HUES6 (cell line): ENCODE results near the gene EFNA5.
"Not testable (repeated sequence)": the region's sequence is repeated elsewhere in the genome, so short reads cannot be mapped to it uniquely, and the experiment has no call there.

ENCODE experiments used
- H3K27ac ChIP-seq: 2 replicates; pipeline ENCODE4 v1.7.0; 2013; ENCODE audit warnings: low read depth, mild to moderate bottlenecking, low read length, inconsistent platforms
- H3K27me3 ChIP-seq: 2 replicates; pipeline ENCODE4 v1.6.1; 2013; ENCODE audit warnings: low read length; ENCODE audit not compliant: control insufficient read depth, insufficient read depth
- H3K36me3 ChIP-seq: 2 replicates; pipeline ENCODE4 v1.6.1; 2013; ENCODE audit warnings: low read length; ENCODE audit not compliant: control insufficient read depth, insufficient read depth
- H3K4me1 ChIP-seq: 2 replicates; pipeline ENCODE4 v1.6.1; 2013; ENCODE audit warnings: low read length; ENCODE audit not compliant: control insufficient read depth, insufficient read depth
- H3K4me3 ChIP-seq: 2 replicates; pipeline ENCODE4 v1.5.1; 2013; ENCODE audit warnings: low read depth, low read length
- H3K9ac ChIP-seq: one replicate; pipeline ENCODE4 v1.6.1; 2013; ENCODE audit warnings: mild to moderate bottlenecking, low read length
- H3K9me3 ChIP-seq: 2 replicates; pipeline ENCODE4 v1.6.1; 2013; ENCODE audit warnings: low read depth, low read length; ENCODE audit not compliant: control insufficient read depth, insufficient read depth

Gene EFNA5

GRCh38 chr5:107365320-107366109 is 305.2 kb downstream of the EFNA5 start:
- H3K27ac ChIP-seq, result no peak overlapping the region
- H3K27me3 ChIP-seq, result no peaks in the 10 kb centered on the region
- no peak overlapping the region for H3K4me3 ChIP-seq
- no peak overlapping the region for H3K9ac ChIP-seq
- no peaks in the 10 kb centered on the region for H3K36me3 ChIP-seq
- peaks cover 26% of the 10 kb centered on the region for H3K4me1 ChIP-seq
- H3K9me3 ChIP-seq, result no peaks in the 10 kb centered on the region

DNA sequence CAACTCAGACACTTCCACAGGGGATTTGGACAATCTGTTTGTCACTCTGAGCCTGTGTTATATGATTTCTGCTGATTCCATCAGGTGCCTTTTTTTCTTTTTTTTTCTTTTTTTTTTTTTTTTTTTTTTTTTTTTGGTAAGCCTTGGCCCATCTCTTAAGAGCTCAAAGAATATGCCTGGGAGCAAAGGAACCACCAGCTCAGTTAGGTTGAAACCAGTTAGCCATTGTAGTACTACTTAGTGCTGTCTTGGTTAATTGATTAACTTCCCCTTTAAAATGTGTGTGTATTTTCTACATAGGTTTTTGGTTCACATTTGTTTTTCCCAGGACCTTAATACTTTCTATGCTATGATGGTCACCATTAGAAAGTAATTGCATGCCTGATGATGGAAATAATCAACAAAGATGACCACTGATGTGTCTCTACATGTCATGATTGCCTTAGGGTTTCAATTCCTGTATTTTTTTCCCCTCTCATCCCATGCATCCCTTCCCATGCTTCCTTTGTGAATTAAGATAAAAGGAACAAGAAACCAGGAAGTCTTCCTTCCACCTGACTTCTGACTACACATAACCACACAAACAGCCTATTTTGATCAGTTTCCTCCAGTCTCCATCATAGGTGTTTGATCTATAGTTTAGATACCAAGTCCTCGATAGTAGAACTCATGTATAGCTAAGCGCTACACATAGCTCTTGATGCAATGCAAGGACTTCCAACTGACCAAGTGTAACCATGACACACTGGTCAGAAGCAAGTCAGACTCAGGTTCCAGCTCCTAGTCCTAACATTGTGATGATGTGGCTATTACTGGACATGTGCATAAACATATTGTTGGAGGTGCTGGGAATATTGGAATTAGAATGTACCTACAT is 306.1 kb downstream of the EFNA5 start:
- no peaks in the 10 kb centered on the region for H3K9me3 ChIP-seq
- no peak overlapping the region for H3K4me3 ChIP-seq
- H3K27ac ChIP-seq, result no peak overlapping the region
- H3K4me1 ChIP-seq, result peaks cover 26% of the 10 kb centered on the region
- no peaks in the 10 kb centered on the region for H3K36me3 ChIP-seq
- no peak overlapping the region for H3K9ac ChIP-seq
- H3K27me3 ChIP-seq, result no peaks in the 10 kb centered on the region

DNA sequence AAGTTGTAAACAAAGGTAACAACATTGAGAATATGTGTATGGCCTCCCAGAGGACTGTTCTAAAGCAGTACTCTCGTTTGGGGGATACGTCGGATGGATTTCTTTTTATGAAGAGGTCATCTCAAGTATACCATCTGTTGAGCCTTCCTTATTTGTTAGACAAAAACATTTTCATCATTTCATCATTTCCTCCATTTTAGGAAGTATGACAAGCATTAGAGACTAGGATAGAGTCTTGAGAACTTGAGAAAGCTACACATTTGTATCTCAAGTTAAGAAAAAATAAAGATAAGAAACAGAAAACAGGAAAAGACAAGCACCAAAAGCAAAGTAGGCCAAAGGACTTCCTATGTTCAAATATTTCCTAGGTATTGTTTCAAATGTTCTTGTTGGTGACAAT is 307.0 kb downstream of the EFNA5 start:
- H3K4me1 ChIP-seq, result peaks cover 26% of the 10 kb centered on the region

GRCh38 chr5:107361945-107362344 is 308.8 kb downstream of the EFNA5 start:
- no peak overlapping the region for H3K9ac ChIP-seq
- H3K9me3 ChIP-seq, result no peaks in the 10 kb centered on the region
- H3K4me3 ChIP-seq, result no peak overlapping the region
- H3K36me3 ChIP-seq, result no peaks in the 10 kb centered on the region
- H3K4me1 ChIP-seq, result peaks cover 10% of the 10 kb centered on the region; the same call in 1 of the 2 replicates
- H3K27ac ChIP-seq, result no peak overlapping the region
- H3K27me3 ChIP-seq, result no peaks in the 10 kb centered on the region

More for the DNA sequence above, 307.0 kb downstream of the EFNA5 start:
- no peak overlapping the region for H3K27ac ChIP-seq
- no peak overlapping the region for H3K9ac ChIP-seq
- no peak overlapping the region for H3K4me3 ChIP-seq
- no peaks in the 10 kb centered on the region for H3K9me3 ChIP-seq
- H3K36me3 ChIP-seq, result no peaks in the 10 kb centered on the region
- H3K27me3 ChIP-seq, result no peaks in the 10 kb centered on the region

DNA sequence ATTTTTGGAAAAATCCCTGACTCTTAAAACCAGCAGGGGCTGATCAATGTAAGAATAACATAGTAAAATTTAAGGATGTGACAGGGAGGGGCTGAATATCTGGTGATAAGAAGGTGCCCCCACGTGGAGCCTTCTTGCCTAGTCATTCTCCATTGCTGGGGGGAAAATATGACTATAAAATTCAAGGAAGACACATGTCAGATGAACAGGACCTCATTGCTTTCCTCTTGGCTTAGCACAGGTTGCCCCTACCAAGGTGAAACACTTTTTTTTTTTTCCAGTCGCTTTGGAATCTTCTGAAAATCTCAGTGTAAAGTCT is 310.9 kb downstream of the EFNA5 start:
- Histone ChIP-seq H3K4me1 (no peaks in the 10 kb centered on the region), H3K9me3 (no peaks in the 10 kb centered on the region), H3K27ac (no peak overlapping the region), H3K36me3 (no peaks in the 10 kb centered on the region), H3K9ac (no peak overlapping the region), H3K4me3 (no peak overlapping the region), H3K27me3 (no peaks in the 10 kb centered on the region)

GRCh38 chr5:107359033-107359915 is 311.5 kb downstream of the EFNA5 start:
- H3K4me1 ChIP-seq, result no peaks in the 10 kb centered on the region

DNA sequence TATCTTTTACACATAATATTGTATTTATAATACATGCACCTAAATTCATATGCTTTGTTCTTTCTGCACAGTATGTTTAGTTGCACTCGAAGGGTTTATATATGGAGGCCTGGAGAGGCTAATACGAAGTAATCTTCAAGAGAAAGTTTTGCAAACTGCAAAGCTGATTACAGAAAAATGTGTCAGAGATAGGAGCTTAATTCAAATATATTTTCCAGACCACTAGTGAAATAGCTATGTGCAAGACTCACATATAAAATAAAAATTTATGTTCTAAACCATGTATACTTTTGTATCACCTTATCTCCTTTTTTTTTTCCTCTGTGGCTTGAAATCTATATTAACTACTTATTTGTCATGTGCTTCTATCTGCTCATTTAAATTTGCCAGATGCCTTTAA is 313.8 kb downstream of the EFNA5 start:
- Histone ChIP-seq H3K36me3 (no peaks in the 10 kb centered on the region), H3K9me3 (no peaks in the 10 kb centered on the region), H3K4me3 (no peak overlapping the region), H3K27ac (no peak overlapping the region), H3K27me3 (no peaks in the 10 kb centered on the region), H3K4me1 (no peaks in the 10 kb centered on the region), H3K9ac (no peak overlapping the region)

More at GRCh38 chr5:107359033-107359915, 311.5 kb downstream of the EFNA5 start:
- Histone ChIP-seq H3K9me3 (no peaks in the 10 kb centered on the region), H3K36me3 (no peaks in the 10 kb centered on the region), H3K4me3 (no peak overlapping the region), H3K27me3 (no peaks in the 10 kb centered on the region), H3K27ac (no peak overlapping the region), H3K9ac (no peak overlapping the region)

DNA sequence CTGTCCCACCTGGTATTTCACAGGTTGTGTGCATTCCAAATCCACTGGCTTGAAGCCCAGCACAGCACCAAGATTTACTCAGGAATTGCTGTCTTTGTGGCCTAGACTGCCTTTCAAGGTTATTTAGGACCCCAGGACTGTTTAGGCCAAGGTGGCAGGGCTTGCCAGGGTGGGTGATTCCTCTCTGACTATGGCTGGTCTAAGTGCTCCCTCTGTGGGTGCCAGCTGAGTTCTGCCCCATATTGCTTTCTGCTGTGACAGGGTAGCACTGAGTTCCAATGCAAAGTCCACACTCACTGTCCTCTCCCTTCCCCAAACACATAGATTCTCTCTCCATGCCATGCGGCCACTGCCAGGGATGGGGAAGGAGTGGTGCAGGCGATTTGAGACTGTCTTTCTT is 318.2 kb downstream of the EFNA5 start:
- Histone ChIP-seq H3K9ac (no peak overlapping the region), H3K4me1 (no peaks in the 10 kb centered on the region), H3K4me3 (no peak overlapping the region), H3K9me3 (peaks cover 4% of the 10 kb centered on the region), H3K27ac (no peak overlapping the region), H3K27me3 (no peaks in the 10 kb centered on the region), H3K36me3 (no peaks in the 10 kb centered on the region)

DNA sequence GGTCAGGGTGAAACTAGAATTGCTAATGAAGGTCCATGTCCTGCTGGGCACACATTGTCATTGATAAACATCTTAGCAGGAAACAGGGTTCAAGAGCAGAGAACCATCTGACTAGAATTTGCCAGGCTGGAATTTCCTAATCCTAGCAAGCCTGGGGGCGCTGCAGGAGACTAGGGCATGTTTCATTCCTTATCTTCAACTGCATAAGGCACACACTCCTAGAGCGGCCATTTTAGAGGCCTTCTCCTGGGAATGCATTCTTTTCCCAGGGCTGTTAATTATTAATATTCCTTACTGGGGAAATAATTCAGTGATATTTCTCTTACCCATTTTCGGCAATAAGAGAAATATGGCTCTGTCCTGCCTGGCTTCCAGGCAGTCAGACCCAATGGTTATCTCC is 324.2 kb downstream of the EFNA5 start:
- H3K9me3 ChIP-seq, result peaks cover 30% of the 10 kb centered on the region
- H3K27me3 ChIP-seq, H3K27ac ChIP-seq, H3K36me3 ChIP-seq, H3K9ac ChIP-seq, H3K4me1 ChIP-seq, H3K4me3 ChIP-seq: not testable (repeated sequence)

- H3K9ac ChIP-seq, result no peak overlapping the region
These were observed 328.4 kb downstream of the EFNA5 start for GRCh38 chr5:107342371-107342770.

More at GRCh38 chr5:107342371-107342770, 328.4 kb downstream of the EFNA5 start:
- H3K27ac ChIP-seq, result no peak overlapping the region
- no peak overlapping the region for H3K4me3 ChIP-seq
- H3K9me3 ChIP-seq, result peaks cover 24% of the 10 kb centered on the region
- H3K27me3 ChIP-seq, result no peaks in the 10 kb centered on the region
- peaks cover 6% of the 10 kb centered on the region; the same call in 1 of the 2 replicates for H3K4me1 ChIP-seq
- no peaks in the 10 kb centered on the region for H3K36me3 ChIP-seq
